ENCODE data around the gene GALNT13.

GALNT13 gene

GRCh38 chr2:154306266-154306970 lies 434.7 kb downstream of the GALNT13 start:
- no peak for DNase-seq (ENCODE audit: low read depth in 2 of 2)

- DNase-seq (ENCODE audit: low read depth in 2 of 2), result no peak
Observed at GRCh38 chr2:154307007-154307406, 435.3 kb downstream of the GALNT13 start.

- DNase-seq (ENCODE audit: low read depth in 2 of 2), result no peak
Observed at GRCh38 chr2:154324601-154325000, 452.9 kb downstream of the GALNT13 start.

GRCh38 chr2:154329510-154329909 lies 457.8 kb downstream of the GALNT13 start:
- no peak for DNase-seq (ENCODE audit: low read depth in 2 of 2)

- no peak for DNase-seq (ENCODE audit: low read depth in 2 of 2)
Observed at GRCh38 chr2:154331784-154332183, 460.1 kb downstream of the GALNT13 start.

GRCh38 chr2:154336201-154336600 lies 464.5 kb downstream of the GALNT13 start:
- no peak for DNase-seq (ENCODE audit: low read depth in 2 of 2)

- no peak for DNase-seq (ENCODE audit: low read depth in 2 of 2)
Observed at GRCh38 chr2:154338352-154338967, 466.7 kb downstream of the GALNT13 start.

- no peak for DNase-seq (ENCODE audit: low read depth in 2 of 2)
Observed at GRCh38 chr2:154343282-154343681, 471.6 kb downstream of the GALNT13 start.

- no peak for DNase-seq (ENCODE audit: low read depth in 2 of 2)
Observed at GRCh38 chr2:154350911-154351310, 479.2 kb downstream of the GALNT13 start.

GRCh38 chr2:154361276-154361675 lies 489.6 kb downstream of the GALNT13 start:
- DNase-seq (ENCODE audit: low read depth in 2 of 2), result no peak

GRCh38 chr2:154368153-154368552 lies 496.4 kb downstream of the GALNT13 start:
- DNase-seq (ENCODE audit: low read depth in 2 of 2), result no peak

- no peak for DNase-seq (ENCODE audit: low read depth in 2 of 2)
Observed at GRCh38 chr2:154370873-154371272, 499.2 kb downstream of the GALNT13 start.

- DNase-seq (ENCODE audit: low read depth in 2 of 2), result no peak
Observed at GRCh38 chr2:154374416-154374815, 502.7 kb downstream of the GALNT13 start.

GRCh38 chr2:154375579-154375931 lies 503.8 kb downstream of the GALNT13 start:
- no peak for DNase-seq (ENCODE audit: low read depth in 2 of 2)

- no peak for DNase-seq (ENCODE audit: low read depth in 2 of 2)
Observed at GRCh38 chr2:154381931-154382794, 510.4 kb downstream of the GALNT13 start.

- no peak for DNase-seq (ENCODE audit: low read depth in 2 of 2)
Observed at GRCh38 chr2:154386186-154386585, 514.5 kb downstream of the GALNT13 start.

GRCh38 chr2:154391051-154391450 lies 519.3 kb downstream of the GALNT13 start:
- DNase-seq (ENCODE audit: low read depth in 2 of 2), result no peak

GRCh38 chr2:154392256-154392655 lies 520.5 kb downstream of the GALNT13 start:
- DNase-seq (ENCODE audit: low read depth in 2 of 2), result no peak

- DNase-seq (ENCODE audit: low read depth in 2 of 2), result no peak
Observed at GRCh38 chr2:154394600-154394999, 522.9 kb downstream of the GALNT13 start.

- DNase-seq (ENCODE audit: low read depth in 2 of 2), result no peak
Observed at GRCh38 chr2:154400563-154401290, 529.0 kb downstream of the GALNT13 start.

GRCh38 chr2:154402213-154402612 lies 530.5 kb downstream of the GALNT13 start:
- no peak for DNase-seq (ENCODE audit: low read depth in 2 of 2)

- DNase-seq (ENCODE audit: low read depth in 2 of 2), result no peak
Observed at GRCh38 chr2:154403242-154403790, 531.6 kb downstream of the GALNT13 start.

Data from stimulated activated CD8-positive, alpha-beta memory T cell treated with anti-CD3 and anti-CD28 coated beads, Interleukin-15, amount 100 ng/mL, for 4 hours (primary cell).